Neuron (in vitro differentiated cells): Measurements from ENCODE around the gene DNAH2.

Source experiments
- H2AFZ ChIP-seq: one replicate; pipeline ENCODE4 v1.6.1; 2013; ENCODE audit warnings: low read depth, mild to moderate bottlenecking, inconsistent platforms, low read length, moderate library complexity
- H3K27me3 ChIP-seq: one replicate; pipeline ENCODE4 v1.6.1; 2013; ENCODE audit warnings: low read length; ENCODE audit not compliant: insufficient read depth
- H3K36me3 ChIP-seq: one replicate; pipeline ENCODE4 v1.6.1; 2013; ENCODE audit warnings: low read length; ENCODE audit not compliant: insufficient read depth
- H3K4me1 ChIP-seq: one replicate; pipeline ENCODE4 v1.6.1; 2013; ENCODE audit warnings: low read length; ENCODE audit not compliant: insufficient read depth
- H3K4me3 ChIP-seq: 2 replicates; pipeline ENCODE4 v1.5.1; 2013; ENCODE audit warnings: mild to moderate bottlenecking, low read length, moderate library complexity
- H3K9me3 ChIP-seq: one replicate; pipeline ENCODE4 v1.6.1; 2013; ENCODE audit warnings: low read length

Gene DNAH2

GRCh38 chr17:7846063-7846735 lies 128.7 kb downstream of the DNAH2 start:
- Histone ChIP-seq H3K4me1 (peaks cover 22% of the 10 kb centered on the region), H3K27me3 (no peaks in the 10 kb centered on the region), H3K9me3 (no peaks in the 10 kb centered on the region), H2AFZ (no peak overlapping the region), H3K36me3 (peaks cover 42% of the 10 kb centered on the region), H3K4me3 (no peak overlapping the region)

GRCh38 chr17:7846765-7847661 lies 129.5 kb downstream of the DNAH2 start:
- Histone ChIP-seq H3K9me3 (no peaks in the 10 kb centered on the region), H3K4me1 (peaks cover 21% of the 10 kb centered on the region), H2AFZ (no peak overlapping the region), H3K27me3 (no peaks in the 10 kb centered on the region), H3K36me3 (peaks cover 47% of the 10 kb centered on the region), H3K4me3 (no peak overlapping the region)

GRCh38 chr17:7848131-7848579 lies 130.6 kb downstream of the DNAH2 start:
- Histone ChIP-seq H2AFZ (no peak overlapping the region), H3K4me1 (peaks cover 13% of the 10 kb centered on the region), H3K27me3 (no peaks in the 10 kb centered on the region), H3K4me3 (no peak overlapping the region), H3K9me3 (no peaks in the 10 kb centered on the region), H3K36me3 (peaks cover 56% of the 10 kb centered on the region)

- Histone ChIP-seq H3K4me1 (peaks cover 11% of the 10 kb centered on the region), H3K27me3 (no peaks in the 10 kb centered on the region), H3K36me3 (peaks cover 57% of the 10 kb centered on the region), H3K9me3 (no peaks in the 10 kb centered on the region), H2AFZ (no peak overlapping the region), H3K4me3 (no peak overlapping the region)
Observed at GRCh38 chr17:7848739-7849129, 131.2 kb downstream of the DNAH2 start.

- Histone ChIP-seq H3K4me1 (peaks cover 11% of the 10 kb centered on the region), H3K36me3 (peaks cover 59% of the 10 kb centered on the region)
Observed at GRCh38 chr17:7849130-7849750, 131.7 kb downstream of the DNAH2 start.

GRCh38 chr17:7849751-7850504 lies 132.4 kb downstream of the DNAH2 start:
- Histone ChIP-seq H3K9me3 (no peaks in the 10 kb centered on the region), H3K4me3 (no peak overlapping the region), H3K4me1 (peaks cover 16% of the 10 kb centered on the region), H3K36me3 (peaks cover 59% of the 10 kb centered on the region), H2AFZ (no peak overlapping the region), H3K27me3 (no peaks in the 10 kb centered on the region)

More at GRCh38 chr17:7849130-7849750, 131.7 kb downstream of the DNAH2 start:
- no peaks in the 10 kb centered on the region for H3K27me3 ChIP-seq
- H3K4me3 ChIP-seq: no peak overlapping the region
- no peaks in the 10 kb centered on the region for H3K9me3 ChIP-seq
- H2AFZ ChIP-seq: no peak overlapping the region

GRCh38 chr17:7850701-7851437 lies 133.3 kb downstream of the DNAH2 start:
- peaks cover 17% of the 10 kb centered on the region for H3K4me1 ChIP-seq
- no peak overlapping the region for H2AFZ ChIP-seq
- no peaks in the 10 kb centered on the region for H3K9me3 ChIP-seq
- no peak overlapping the region for H3K4me3 ChIP-seq
- peaks cover 56% of the 10 kb centered on the region for H3K36me3 ChIP-seq
- no peaks in the 10 kb centered on the region for H3K27me3 ChIP-seq

- no peaks in the 10 kb centered on the region for H3K9me3 ChIP-seq
- no peaks in the 10 kb centered on the region for H3K27me3 ChIP-seq
- no peak overlapping the region for H2AFZ ChIP-seq
- peaks cover 49% of the 10 kb centered on the region for H3K36me3 ChIP-seq
- no peak overlapping the region for H3K4me3 ChIP-seq
- H3K4me1 ChIP-seq: peaks cover 24% of the 10 kb centered on the region
Observed at GRCh38 chr17:7851438-7852261, 134.1 kb downstream of the DNAH2 start.

GRCh38 chr17:7852262-7852670 lies 134.7 kb downstream of the DNAH2 start:
- Histone ChIP-seq H3K36me3 (peaks cover 45% of the 10 kb centered on the region), H3K4me1 (peaks cover 26% of the 10 kb centered on the region), H2AFZ (no peak overlapping the region), H3K4me3 (no peak overlapping the region), H3K9me3 (no peaks in the 10 kb centered on the region), H3K27me3 (no peaks in the 10 kb centered on the region)

- Histone ChIP-seq H3K9me3 (no peaks in the 10 kb centered on the region), H3K36me3 (peaks cover 45% of the 10 kb centered on the region), H3K4me3 (no peak overlapping the region), H3K4me1 (peaks cover 28% of the 10 kb centered on the region), H2AFZ (no peak overlapping the region), H3K27me3 (no peaks in the 10 kb centered on the region)
Observed at GRCh38 chr17:7852919-7853690, 135.6 kb downstream of the DNAH2 start.

GRCh38 chr17:7853691-7854038 lies 136.1 kb downstream of the DNAH2 start:
- H2AFZ ChIP-seq: no peak overlapping the region
- H3K9me3 ChIP-seq: no peaks in the 10 kb centered on the region
- peaks cover 34% of the 10 kb centered on the region for H3K4me1 ChIP-seq
- H3K27me3 ChIP-seq: no peaks in the 10 kb centered on the region
- peaks cover 42% of the 10 kb centered on the region for H3K36me3 ChIP-seq
- H3K4me3 ChIP-seq: no peak overlapping the region
